Activated CD4-positive, alpha-beta T cell treated with anti-CD3 and anti-CD28 coated beads, Interleukin-2, amount 50 U/mL, for 16 hours (primary cell): ENCODE results near the gene ERF.
A peak's percentile ranks its signal among the peaks of the same experiment; 100 is the strongest.

Source experiments
- DNase-seq: peaks from one replicate; pipeline ENCODE4 v3.0.0-alpha.2; 2020

The ERF gene

DNA sequence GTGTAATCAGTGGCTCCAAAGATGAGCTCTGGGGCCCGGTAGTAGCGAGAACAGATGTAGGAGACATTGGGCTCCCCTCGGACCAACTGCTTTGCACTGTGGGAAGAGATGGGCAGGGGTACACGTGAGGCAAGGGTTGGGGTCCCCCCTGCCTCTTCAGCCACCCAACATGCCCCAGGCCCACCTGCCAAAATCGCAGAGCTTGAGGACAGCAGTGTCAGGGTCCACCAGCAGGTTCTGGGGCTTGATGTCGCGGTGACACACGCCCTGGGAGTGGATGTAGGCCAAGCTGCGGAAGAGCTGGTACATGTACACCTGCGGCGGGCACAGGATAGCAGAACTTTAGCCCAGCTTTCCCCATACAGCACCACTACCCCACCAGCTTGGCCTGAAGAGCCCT lies 20.6 kb downstream of the ERF start:
- DNase-seq: no peak

DNA sequence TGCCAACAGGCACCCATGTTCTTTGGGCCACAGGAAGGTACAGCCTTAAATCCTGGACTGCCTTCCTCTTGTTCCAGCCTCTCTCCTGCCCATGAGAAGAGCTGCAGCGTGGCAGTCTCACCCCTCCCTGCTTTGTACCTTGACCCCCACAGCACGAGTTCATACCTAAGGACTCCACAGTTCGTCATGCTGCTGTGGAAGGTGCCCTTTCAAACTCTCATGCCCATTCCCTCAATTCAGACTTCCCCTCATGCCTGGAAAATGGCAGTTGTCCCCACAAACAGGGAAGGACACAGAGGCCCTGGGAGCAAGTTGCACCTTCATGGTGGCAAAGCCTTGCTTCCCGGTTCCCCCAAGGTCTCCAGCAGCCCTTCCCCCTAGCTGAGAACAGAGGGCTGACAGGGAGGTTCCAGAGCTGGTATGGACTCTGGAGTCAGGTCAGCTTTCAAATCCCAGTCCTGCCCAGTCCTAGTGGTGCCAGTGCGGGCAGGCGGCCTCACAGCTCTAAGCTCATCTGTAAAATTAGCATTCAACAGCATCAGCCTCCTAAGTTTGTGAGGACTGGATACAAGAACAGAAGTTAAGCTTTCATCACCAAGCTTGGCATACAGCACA lies 21.1 kb downstream of the ERF start:
- DNase-seq: no peak

DNA sequence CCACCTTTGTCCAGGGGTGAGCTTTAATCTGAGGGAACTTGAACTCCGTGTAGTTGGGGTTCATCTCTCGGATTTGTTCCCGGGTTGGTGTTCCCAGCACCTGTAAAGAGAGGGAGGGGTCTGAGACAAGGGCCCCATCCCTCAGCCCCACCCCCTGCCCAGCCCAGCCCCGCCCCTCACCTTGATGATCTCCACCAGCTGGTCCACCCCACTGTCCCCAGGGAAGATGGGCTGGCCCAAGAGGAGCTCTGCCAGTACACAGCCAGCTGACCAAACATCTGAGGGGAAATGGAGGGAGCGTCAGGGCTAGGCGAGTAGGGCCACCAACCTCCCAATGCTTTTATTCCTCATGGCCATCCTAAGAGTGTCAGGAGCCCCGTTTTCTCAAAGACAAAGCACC lies 21.8 kb downstream of the ERF start:
- no peak for DNase-seq

DNA sequence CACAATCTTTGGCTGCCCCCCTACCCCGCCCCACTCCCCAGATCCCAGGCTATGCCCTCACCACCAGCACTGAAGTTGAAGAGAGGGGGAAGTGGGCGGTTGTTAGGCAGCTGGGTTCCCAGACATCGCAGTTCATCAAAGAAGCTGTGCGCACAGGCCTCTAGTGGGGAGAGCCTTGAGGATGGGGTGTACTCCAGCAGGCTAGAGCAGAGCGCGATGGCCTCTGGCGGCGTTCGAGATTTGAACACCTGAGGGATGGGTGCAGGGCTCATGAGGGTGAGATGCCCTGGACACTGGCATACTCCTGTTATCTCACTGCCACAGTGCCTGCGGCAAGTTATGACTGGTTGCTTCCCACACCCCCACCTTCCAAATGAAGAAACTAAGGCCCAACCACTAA lies 22.5 kb downstream of the ERF start:
- DNase-seq: no peak

DNA sequence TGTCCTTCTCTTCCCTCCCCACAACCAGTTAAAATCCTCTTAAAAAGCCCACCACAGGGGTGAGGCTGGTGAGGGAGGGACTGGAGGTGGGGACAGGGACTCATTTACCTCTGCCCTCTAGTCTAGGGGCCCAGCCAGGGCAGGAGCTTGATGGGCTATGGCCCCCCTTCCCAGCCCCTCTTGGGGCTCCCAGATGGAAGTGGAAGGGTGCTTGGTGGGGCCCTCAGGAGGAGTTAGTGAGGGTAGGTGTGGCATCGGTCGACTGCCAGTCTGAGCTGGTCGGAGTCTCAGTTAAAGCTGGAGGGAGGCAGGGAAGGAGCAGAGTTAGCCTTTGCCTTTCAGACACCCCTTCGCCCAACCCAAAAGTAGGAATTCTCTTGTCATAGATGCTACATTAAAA lies 24.4 kb downstream of the ERF start:
- no peak for DNase-seq

DNA sequence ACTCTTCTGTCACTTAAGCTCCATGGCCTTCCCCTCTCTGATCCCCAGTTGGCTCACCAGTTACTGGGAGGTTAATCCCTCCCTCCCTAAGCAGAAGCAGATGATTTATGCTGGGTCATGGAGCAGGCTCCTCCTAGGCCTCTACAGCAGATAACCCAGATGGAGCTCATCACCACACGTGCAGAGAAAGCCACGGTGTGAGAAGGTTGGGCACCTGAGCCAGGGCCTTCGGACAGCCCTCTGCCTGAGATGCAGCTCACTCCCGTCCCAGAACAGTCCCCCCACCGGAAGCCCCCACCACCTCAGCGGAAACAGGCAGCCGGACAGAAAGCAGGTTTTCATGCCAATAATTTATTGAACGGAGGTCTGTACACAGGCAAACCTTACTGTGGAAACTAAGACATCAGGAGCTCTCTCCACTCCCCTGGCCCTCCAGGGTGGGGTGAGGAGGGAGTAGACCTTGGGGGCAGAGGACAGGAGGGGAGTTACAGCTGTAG lies 25.0 kb downstream of the ERF start:
- DNase-seq: no peak

DNA sequence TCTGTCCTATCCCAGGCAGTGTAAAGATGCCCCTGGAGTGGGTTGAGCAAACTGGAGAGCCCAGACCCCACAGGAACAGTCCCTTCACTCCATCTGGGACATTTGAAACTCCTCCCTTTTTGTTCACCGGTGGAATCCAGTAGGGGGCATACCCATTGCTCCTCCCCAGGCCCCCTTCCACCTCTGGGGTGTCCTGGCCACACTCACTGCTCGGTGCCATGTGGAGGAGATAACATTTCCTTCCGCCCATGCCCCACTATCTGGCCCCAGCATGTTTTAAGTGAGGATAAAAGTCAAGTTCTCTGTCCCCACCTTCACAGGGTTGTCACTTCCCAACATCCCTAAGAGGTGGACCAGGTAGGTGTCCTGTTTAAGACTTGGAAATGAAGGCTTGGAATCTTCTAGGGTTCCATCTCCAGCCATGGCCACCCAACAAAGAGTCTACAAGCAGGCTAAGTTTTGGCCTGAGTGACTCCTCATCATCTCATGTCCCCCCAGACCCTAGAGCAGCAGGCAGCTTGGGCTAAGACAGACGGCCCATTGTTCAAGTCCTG lies 25.6 kb downstream of the ERF start:
- DNase-seq: no peak

DNA sequence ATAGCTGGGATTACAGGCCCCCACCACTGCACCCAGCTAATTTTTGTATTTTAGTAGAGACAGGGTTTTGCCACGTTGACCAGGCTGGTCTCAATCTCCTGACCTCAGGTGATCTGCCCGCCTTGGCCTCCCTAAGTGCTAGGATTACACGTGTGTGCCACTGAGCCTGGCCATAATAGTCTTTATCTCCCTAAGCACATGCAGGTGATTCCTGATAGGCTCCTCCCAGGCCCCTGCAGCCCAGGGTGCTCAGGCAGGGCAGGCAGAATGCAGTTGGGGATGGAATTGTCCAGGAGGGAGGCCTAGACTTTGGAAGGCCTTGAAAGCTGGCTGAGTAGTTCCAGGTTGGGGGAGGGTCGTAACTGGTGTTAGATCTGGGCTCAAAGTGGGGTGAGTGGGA lies 26.3 kb downstream of the ERF start:
- no peak for DNase-seq

DNA sequence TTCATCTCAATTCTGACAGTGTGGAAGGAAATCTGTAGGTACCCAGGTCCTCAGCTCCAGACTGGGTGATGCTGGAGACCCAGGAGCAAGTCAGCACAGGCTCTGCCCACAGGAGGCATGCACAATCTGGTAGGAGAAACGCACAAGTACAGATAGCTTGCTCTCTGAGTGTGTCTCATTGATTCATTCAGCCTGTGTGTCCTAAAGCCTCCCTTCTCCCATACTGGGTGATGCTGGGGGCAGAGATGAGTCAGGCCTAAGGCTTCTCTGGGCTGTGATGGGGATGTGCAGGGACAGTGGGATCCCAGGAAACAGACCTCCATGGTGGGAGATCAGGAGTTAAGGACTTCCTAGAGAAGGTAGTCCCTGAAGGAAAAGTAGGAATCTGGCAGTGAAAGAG lies 28.0 kb downstream of the ERF start:
- DNase-seq: no peak

DNA sequence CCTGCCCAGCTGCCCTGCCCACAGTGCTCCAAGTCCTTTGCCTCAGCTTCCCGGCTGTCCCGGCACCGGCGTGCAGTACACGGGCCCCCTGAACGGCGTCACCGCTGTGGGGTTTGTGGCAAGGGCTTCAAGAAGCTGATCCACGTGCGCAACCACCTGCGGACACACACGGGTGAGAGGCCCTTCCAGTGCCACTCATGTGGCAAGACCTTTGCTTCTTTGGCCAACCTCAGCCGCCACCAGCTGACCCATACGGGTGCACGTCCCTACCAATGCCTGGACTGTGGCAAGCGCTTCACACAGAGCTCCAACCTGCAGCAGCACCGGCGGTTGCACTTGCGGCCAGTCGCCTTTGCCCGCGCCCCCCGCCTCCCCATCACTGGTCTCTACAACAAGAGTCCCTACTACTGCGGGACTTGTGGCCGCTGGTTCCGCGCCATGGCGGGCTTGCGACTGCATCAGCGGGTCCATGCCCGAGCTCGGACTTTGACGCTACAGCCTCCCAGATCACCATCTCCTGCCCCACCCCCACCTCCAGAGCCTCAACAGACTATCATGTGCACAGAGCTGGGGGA lies 29.1 kb downstream of the ERF start:
- no peak for DNase-seq

DNA sequence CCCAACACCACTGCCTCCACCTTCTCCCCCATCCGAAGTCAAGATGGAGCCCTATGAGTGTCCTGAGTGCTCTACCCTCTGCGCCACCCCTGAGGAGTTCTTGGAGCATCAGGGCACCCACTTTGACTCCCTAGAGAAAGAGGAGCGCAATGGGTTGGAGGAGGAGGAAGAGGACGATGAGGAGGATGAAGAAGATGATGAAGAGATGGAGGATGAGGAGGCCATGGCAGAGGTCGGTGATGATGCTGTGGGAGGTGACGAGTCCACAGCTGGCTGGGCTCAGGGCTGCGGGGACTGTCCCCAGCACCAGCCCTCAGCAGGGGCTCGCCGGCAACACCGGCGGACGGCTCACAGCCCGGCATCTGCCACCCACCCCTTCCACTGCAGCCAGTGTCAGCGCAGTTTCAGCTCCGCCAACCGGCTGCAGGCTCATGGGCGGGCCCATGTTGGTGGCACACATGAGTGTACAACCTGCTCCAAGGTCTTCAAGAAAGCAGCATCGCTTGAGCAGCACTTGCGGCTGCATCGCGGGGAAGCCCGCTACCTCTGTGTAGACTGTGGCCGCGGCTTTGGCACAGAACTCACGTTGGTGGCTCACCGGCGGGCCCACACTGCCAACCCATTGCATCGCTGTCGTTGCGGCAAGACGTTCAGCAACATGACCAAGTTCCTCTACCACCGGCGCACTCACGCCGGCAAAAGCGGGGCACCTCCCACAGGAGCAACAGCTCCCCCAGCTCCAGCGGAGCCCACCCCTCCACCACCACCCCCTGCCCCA lies 29.8 kb downstream of the ERF start:
- no peak for DNase-seq

DNA sequence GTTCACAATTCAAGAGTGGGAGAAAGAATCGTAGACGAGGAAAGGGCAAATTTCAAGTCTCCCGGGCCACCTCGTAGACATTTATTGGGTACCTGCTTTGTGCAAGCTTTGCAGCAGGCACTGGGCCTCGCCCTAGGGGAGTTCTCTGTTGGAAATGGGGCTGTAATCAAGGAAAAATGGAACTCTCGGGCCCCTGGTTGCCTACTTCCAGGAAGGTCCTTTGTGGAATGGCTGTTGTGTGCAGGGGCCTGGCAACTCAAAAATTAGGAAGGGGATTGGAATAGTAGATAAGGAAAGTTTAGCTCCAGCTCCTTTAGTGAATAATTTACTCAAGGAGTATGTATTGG lies 34.2 kb downstream of the ERF start:
- no peak for DNase-seq

DNA sequence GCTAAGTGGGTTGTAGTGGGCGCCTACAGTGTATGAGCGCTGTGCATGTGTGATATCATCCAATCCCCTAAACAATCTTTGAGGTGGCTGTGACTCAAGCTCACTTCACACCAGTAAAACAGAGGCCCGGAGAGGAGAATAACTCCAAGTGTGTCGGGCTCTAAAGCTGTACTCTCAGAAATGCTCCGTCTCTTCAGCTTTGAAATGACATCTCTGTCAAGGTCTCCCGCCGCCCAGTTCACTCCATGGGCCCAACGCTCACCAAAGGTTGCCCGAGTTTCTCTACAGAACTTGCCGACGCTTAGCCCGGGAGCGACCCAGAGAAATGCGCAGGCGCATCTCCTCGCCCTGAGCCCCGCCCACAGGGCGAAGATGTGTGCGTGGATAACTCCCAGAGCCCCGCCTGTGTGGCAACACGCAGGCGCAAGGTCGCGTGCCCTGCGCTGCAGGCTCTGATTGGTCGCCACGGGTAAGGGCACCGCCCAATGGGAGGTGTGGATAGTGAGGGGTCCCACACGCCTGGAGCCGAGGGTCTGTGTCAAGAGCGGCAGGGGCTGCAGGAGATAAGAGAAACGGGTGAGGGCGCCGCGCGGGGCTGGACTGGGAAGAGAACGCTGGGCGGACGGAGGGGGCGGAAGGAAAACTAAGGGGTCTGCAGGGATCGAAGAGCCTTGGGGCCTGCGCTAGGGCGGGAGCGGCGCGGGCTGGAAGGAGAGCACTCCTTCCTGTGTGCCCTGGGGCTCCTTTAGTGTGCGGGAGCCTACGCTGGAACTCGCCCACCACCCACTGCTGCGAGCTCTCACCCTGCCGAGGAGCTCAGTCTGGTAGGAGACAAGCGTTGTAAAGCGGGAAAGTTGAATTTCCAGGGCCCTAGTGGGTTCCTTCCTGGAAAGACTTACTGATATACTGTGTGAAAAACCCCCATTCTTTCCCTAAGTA lies 34.8 kb downstream of the ERF start, which contains the start of gene ZNF526:
Gene ZNF526, plus strand, starts transcription at position 501 of the 939 bp plus-strand sequence. CDS start 4,092 bp downstream, outside the sequence.
- DNase-seq: peak; percentile 99

DNA sequence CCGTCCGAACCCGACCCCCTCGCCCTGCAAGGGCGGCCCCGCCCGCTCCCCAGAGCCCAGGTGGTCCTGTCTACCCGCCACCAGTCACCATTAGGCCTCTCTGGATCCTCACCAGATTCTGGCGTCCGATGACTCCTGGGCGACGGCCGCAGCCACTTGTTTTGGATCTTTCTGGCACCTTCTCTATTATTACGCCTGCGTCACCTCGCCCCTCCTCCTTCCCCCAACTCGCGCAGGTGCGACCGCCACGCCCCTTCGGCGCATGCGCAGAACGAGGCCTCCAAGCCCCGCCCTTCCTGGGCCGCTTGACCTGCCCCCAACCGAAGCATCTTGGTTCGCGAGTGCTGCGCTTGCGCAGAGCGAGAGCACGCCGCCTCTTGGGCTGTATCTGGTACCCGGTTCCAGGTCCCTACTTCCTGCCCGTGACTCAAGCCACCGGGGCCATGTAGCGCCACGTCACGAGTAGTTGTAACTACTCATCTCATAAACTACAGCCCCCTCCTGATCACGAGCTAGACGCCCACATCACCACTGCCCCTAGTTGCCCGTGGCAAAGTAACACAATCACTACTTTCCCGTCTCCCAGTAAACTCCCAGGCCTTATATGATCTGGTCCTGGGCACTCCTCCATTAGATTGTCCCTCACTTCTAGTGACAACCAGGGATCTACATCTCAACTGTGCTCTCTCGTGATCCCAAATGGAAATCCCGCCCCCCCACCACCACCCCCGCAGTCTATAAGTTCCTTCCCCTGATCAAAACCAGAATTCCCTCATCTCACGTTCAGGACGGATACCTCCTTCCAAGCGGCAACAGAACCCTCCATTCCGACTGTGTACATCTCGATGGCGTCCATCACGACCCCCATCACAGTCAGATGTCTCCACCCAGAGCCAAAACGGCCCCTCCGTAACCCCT lies 37.1 kb downstream of the ERF start, which contains the start of gene DEDD2:
Gene DEDD2, minus strand, starts transcription at position 158 of the 918 bp plus-strand sequence. CDS start 670 bp downstream, outside the sequence.
- DNase-seq: peak; percentile 100

DNA sequence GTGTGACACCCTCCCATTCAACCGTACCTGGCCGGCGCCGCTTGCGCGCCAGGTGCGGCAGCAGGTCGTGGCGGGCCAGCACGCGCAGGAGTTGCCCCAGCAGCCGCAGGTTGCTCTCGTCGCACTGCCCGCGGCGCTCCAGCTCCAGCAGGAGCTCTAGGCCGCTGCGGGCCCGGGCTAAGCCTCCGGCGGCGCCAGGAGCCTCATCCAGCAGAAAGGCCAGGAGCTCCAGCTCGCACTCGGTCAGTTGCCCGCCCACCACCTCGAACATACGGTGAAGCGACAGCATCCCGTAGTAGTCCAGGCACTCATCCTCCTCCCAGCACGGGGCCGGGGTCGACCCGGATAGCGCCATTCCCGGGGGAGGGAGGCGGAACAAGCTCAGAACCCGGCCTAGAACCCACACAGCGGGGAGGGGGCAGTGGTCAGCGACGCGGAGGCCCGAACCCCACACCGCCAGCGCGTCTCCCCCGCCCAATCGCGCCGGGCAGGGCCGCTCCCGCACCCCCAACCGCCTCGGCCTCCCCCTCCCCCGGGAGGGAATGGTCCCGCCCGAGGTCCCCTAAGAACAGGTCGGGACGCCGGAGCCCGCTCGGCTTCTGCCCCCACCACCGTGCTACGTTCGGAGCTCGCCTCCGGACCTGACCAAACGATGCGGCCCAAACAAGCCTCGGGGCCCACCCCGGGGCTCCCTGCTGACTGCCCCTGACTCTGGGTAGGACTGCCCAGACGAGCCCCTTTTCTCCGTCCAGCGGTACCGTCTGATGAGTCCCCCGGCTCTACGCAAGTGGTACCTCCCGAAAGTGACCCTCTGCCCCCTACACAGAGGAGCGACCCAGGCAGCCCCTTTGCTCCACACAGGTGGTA lies 38.0 kb downstream of the ERF start:
- no peak for DNase-seq

DNA sequence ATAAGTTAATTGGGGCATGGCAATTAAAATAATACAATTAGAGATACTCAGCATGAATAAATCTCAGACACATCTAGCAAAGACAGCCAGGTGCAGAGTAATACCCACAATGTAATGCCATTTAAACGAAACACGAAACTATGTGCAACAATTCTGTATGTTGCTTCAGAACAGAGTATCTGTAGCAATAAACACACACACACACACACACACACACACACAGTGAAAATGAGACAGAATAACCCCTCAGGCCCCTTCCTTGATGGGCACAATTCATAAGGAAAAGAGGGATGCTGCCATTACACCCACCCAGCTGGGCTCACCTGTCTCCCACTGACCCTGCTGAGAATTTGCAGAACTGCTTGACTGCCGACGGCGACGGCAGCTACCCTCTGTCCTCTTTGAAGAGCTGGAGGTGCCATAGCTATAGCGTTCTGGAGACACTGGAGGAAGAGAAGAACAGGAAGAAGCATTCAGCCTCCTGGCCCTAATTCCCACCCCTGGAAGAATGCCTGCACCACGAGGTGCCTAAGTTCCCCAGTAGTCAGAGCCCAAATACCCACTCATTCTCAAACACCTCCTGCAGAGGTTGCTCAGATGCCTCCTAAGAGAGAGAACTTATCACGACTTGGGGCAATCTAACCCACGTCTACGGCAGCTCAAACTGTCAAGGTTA lies 40.0 kb downstream of the ERF start:
- no peak for DNase-seq

DNA sequence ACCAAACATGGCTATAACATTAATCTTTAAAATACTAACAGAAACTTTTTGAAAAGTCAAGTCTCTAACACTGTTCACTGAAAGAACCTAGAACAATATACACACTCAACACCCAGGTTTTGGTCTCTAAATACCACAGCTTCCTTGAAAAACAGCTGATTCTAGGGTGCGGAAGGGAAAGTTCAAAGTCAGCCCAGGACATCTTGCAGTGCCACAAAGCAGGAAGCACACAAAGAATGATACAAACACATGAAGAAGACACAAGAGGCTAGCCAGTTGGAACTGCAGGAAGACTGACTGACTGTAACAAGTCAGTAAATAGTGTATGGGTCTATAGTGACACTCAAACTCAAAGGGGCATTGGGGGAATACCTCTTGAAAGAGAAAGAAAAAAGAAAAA lies 42.0 kb downstream of the ERF start:
- DNase-seq: no peak

DNA sequence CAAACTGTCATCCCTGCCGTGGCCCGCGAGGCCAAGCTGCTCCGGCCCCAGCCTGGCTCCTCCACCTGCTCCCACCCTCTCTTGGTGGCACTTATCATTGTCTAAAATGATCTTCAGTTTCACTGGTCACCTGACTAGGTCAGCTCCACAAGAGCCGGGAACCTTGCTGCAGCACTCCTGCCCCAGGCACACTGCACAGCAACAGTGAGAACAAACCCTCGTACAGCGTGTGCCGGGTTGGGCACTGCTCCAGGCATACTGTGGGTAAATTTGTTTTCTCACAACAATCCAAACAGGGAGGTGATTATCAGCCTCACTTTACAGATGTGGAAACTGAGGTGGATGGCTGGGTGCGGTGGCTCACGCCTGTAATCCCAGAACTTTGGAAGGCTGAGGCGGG lies 46.3 kb downstream of the ERF start:
- no peak for DNase-seq

DNA sequence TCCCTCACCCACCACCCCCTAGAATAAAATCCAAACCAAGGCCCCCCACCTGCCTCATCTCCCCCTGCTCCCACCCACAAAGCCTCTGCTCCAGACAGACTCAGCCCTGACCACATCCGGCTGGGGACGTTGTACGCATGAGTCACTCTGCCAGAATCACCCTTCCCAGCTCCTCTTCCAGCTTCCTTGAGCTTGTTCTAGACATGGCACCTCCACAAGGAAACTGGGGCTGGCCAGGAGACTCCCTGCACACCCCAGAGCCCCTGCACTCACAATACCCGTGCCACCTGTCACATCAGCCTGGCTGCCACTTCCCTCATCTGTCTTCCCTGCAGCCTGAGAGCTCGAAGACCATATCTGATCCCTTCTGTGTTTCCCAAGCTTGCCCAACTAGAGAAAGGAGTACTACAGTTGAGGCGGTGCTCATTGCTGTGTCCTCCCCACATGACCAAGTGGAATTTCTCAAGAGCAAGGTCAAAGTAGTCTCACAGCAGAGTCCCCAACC lies 47.1 kb downstream of the ERF start:
- DNase-seq: no peak
